Glomerular endothelial cell (primary cell): ENCODE measurements around the gene IGSF9B. TPM values are rescaled to one million over a fixed set of nuclear protein-coding genes. Genes with fewer than 3 reads are reported as not detected.

Experiments
- DNase-seq: peaks from one replicate; pipeline ENCODE4 v3.0.0-alpha.2; 2011; ENCODE audit warnings: low read depth, low spot score; ENCODE audit errors: extremely low read depth
- total RNA-seq: library from RNA; depleted of rRNA; stranded (reverse); fragments of >200 nt; gene quantifications from 2 replicates; pipeline ENCODE4 v1.2.3, GENCODE V29; 2015

The IGSF9B gene
- total RNA-seq, 1 donor from 2014 or later: not detected

GRCh38 chr11:133886029-133886428 is 70.7 kb downstream of the IGSF9B start:
- DNase-seq: no peak

GRCh38 chr11:133872160-133872559 is 84.6 kb downstream of the IGSF9B start:
- no peak for DNase-seq

- no peak for DNase-seq
Observed at GRCh38 chr11:133867456-133867855, 89.3 kb downstream of the IGSF9B start.

GRCh38 chr11:133865466-133865865 is 91.3 kb downstream of the IGSF9B start:
- no peak for DNase-seq

GRCh38 chr11:133864756-133865155 is 92.0 kb downstream of the IGSF9B start:
- no peak for DNase-seq

GRCh38 chr11:133860151-133860550 is 96.6 kb downstream of the IGSF9B start:
- no peak for DNase-seq

Other genes with a start within 250 kb of the IGSF9B start
- not detected in 2 replicates for gene SPATA19, start 111.5 kb downstream of the IGSF9B start, total RNA-seq
- 108 and 138 TPM in 2 replicates for gene JAM3, start 112.1 kb upstream of the IGSF9B start, total RNA-seq